Measurements from ENCODE around the gene TARS2.

GRCh38 chr1:150557065-150557600, 69.9 kb downstream of the TARS2 start:
- TF ChIP-seq CTCF (IDR thresholded peaks at IDR 0.05 in 4 of 5, conservative IDR thresholded peaks at IDR 0.05 in 1 of 5) (no peak), POLR2A (IDR thresholded peaks at IDR 0.05) (no peak)
